Astrocyte of the hippocampus (primary cell): Measurements from ENCODE around the gene LIMS3.
"Not testable (repeated sequence)": the region's sequence is repeated elsewhere in the genome, so short reads cannot be mapped to it uniquely, and the experiment has no call there.

Source experiments
- DNase-seq: peaks from one replicate; pipeline ENCODE4 v3.0.0; 2011; ENCODE audit warnings: low read depth, low spot score

LIMS3 gene

GRCh38 chr2:109898462-109899336 lies at the start of gene LIMS3:
Gene LIMS3, plus strand, starts transcription at chr2:109898688. Its CDS starts 41 bp downstream, at chr2:109898729.
- DNase-seq: not testable (repeated sequence)

- DNase-seq: not testable (repeated sequence)
Measured at GRCh38 chr2:109871129-109871751, 27.2 kb upstream of the LIMS3 start.

- DNase-seq: not testable (repeated sequence)
Measured at GRCh38 chr2:109876625-109877024, 21.9 kb upstream of the LIMS3 start.

GRCh38 chr2:109882112-109882511 lies 16.4 kb upstream of the LIMS3 start:
- not testable (repeated sequence) for DNase-seq

- DNase-seq: not testable (repeated sequence)
Measured at GRCh38 chr2:109888414-109888813, 10.1 kb upstream of the LIMS3 start.

GRCh38 chr2:109889909-109890308 lies 8.6 kb upstream of the LIMS3 start:
- not testable (repeated sequence) for DNase-seq

GRCh38 chr2:109891024-109891423 lies 7.5 kb upstream of the LIMS3 start:
- not testable (repeated sequence) for DNase-seq

GRCh38 chr2:109893736-109894135 lies 4.8 kb upstream of the LIMS3 start:
- DNase-seq: not testable (repeated sequence)

- DNase-seq: not testable (repeated sequence)
Measured at GRCh38 chr2:109894141-109894540, 4.3 kb upstream of the LIMS3 start.

- not testable (repeated sequence) for DNase-seq
Measured at GRCh38 chr2:109895090-109895869, 3.2 kb upstream of the LIMS3 start.

GRCh38 chr2:109896212-109896611 lies 2.3 kb upstream of the LIMS3 start:
- not testable (repeated sequence) for DNase-seq

- not testable (repeated sequence) for DNase-seq
Measured at GRCh38 chr2:109897769-109898461, 573 bp upstream of the LIMS3 start.

- not testable (repeated sequence) for DNase-seq
Measured at GRCh38 chr2:109905796-109906195, 7.3 kb downstream of the LIMS3 start.

GRCh38 chr2:109908626-109909025 lies 10.1 kb downstream of the LIMS3 start:
- not testable (repeated sequence) for DNase-seq

GRCh38 chr2:109910789-109911188 lies 12.3 kb downstream of the LIMS3 start:
- DNase-seq: not testable (repeated sequence)

- not testable (repeated sequence) for DNase-seq
Measured at GRCh38 chr2:109913911-109914310, 15.4 kb downstream of the LIMS3 start.

- not testable (repeated sequence) for DNase-seq
Measured at GRCh38 chr2:109914552-109914951, 16.1 kb downstream of the LIMS3 start.

GRCh38 chr2:109915830-109916229 lies 17.3 kb downstream of the LIMS3 start:
- not testable (repeated sequence) for DNase-seq

- DNase-seq: not testable (repeated sequence)
Measured at GRCh38 chr2:109920162-109920561, 21.7 kb downstream of the LIMS3 start.

GRCh38 chr2:109921543-109922384 lies 23.3 kb downstream of the LIMS3 start:
- not testable (repeated sequence) for DNase-seq
